GM04504 (cell line): ENCODE data around the gene CFTR.

ENCODE experiments used
- DNase-seq: peaks from one replicate; pipeline ENCODE4 v3.0.0-alpha.2; 2012; ENCODE audit warnings: low read depth

CFTR gene

DNA sequence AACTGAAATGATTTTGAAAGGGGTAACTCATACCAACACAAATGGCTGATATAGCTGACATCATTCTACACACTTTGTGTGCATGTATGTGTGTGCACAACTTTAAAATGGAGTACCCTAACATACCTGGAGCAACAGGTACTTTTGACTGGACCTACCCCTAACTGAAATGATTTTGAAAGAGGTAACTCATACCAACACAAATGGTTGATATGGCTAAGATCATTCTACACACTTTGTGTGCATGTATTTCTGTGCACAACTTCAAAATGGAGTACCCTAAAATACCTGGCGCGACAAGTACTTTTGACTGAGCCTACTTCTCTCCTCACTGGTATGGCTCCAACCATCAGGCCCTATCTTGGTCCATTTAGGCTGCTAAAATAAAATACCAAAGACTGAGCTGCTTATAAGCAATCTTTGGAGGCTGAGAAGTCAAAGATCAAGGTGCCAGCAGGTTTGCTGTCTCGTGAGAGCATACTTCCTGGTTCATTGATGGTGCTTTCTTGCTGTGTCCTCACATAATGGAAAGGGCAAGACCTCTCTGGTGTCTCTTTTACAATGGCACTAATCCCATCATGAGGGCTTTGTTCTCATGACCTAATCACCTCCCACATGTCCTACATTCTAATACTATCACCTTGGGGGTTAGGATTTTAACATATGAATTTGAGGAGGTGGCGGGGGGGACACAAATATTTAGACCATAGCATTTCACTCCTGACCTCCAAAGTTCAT lies 173.3 kb downstream of the CFTR start:
- DNase-seq: no peak

DNA sequence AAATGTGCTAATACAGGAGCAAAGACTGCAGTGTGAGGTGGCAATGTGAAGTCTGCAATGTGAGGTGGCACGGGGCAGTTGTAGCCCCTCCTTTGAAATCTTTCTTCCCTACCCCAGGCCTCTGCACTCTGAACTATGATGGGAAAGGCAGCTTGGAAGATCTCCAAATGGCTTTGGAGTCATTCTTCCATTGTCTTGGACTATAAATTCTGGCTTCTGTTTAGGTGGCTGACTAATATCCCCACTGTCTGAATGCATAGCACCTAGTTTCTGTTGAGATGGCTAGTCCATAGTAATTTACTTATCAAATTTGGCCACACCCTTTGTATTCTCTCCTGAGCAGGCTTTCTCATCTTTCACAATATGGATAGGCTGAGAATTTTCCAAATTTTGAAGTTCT lies 175.0 kb downstream of the CFTR start:
- no peak for DNase-seq

DNA sequence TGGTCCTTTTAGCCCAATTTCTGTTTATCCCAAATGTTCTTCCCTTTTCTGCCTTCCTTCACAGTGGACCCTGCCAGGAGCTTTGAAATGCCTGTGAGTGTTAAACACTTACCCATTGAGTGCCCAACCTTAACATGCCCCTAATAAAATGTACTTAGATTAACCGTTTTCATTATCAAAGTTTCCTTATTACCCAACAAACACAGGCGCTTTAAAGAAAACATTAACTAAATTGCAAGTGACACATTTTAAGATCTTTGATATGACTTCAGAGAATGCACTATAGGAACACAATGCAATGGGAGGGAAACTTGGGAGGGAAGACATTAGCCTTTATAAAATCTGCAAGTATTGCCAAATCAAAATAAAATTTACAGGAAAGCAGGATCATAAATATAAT lies 177.0 kb downstream of the CFTR start:
- no peak for DNase-seq

DNA sequence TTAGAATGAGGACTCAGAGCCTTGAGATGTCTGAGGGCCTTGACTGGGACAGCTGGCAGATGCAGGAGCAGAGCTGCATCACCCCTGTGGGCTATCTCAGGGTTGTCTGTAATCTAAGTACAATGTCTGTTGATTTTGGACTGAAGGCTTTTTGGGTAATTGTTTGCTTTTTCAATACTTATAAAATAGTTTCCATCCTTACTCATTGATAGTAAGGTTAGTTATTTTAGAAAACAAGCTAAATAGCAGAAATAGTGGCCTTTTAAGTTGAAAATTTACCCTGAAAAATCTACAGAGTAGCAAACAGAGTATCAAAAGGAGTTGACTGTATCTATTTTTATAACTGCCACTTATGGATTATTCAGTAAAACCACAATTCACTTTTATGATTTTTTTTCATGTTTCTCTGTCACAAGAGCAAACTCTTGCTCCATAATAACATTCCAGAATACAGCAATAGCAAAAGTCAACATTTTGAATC lies 179.7 kb downstream of the CFTR start:
- no peak for DNase-seq

DNA sequence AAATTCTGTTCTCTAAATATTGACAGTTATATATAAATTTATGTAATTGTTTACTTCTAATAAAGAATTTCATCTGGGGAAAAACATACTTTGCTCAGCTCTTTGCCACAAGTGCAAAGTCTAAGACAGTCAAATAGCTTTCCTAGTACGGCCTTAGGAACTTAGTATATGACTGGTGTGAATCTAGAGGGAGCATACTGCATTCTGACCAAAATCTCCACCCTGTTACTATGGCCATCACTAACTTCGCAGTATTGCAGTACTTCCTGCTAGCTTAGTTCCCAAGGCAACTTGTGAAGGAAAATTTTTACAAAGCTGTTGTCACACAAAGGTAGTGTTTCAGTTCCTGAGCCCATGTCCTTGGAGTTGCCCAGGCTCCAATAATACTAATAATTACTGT lies 181.5 kb downstream of the CFTR start:
- no peak for DNase-seq

DNA sequence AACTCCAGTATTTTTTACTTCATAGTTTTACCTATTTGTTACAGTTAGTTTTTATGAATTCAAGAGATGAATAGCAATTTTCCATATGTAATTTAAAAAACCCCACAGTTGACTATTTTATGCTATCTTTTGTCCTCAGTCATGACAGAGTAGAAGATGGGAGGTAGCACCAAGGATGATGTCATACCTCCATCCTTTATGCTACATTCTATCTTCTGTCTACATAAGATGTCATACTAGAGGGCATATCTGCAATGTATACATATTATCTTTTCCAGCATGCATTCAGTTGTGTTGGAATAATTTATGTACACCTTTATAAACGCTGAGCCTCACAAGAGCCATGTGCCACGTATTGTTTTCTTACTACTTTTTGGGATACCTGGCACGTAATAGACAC lies 184.2 kb downstream of the CFTR start:
- DNase-seq: no peak

DNA sequence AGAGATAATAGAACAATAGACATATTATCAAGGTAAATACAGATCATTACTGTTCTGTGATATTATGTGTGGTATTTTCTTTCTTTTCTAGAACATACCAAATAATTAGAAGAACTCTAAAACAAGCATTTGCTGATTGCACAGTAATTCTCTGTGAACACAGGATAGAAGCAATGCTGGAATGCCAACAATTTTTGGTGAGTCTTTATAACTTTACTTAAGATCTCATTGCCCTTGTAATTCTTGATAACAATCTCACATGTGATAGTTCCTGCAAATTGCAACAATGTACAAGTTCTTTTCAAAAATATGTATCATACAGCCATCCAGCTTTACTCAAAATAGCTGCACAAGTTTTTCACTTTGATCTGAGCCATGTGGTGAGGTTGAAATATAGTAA lies 185.5 kb downstream of the CFTR start:
- DNase-seq: no peak

DNA sequence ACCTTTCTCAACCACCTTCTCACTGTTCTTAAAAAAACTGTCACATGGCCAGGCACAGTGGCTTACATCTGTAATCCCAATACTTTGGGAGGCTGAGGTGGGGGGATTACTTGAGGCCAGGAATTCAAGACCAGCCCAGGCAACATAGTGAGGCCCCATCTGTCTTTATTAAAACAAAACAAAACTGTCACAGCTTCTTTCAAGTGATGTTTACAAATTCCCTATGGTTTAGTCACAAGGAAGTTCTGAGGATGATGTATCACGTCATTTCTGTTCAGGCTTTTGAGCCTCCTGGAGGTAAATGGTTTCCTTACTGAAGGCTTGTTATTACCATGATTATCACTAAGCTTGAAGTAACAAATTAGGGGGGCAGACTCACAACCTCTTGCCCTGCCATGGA lies 186.2 kb downstream of the CFTR start:
- DNase-seq: no peak

DNA sequence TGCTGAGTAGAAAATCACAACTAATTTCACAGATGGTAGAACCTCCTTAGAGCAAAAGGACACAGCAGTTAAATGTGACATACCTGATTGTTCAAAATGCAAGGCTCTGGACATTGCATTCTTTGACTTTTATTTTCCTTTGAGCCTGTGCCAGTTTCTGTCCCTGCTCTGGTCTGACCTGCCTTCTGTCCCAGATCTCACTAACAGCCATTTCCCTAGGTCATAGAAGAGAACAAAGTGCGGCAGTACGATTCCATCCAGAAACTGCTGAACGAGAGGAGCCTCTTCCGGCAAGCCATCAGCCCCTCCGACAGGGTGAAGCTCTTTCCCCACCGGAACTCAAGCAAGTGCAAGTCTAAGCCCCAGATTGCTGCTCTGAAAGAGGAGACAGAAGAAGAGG lies 186.9 kb downstream of the CFTR start:
- no peak for DNase-seq

DNA sequence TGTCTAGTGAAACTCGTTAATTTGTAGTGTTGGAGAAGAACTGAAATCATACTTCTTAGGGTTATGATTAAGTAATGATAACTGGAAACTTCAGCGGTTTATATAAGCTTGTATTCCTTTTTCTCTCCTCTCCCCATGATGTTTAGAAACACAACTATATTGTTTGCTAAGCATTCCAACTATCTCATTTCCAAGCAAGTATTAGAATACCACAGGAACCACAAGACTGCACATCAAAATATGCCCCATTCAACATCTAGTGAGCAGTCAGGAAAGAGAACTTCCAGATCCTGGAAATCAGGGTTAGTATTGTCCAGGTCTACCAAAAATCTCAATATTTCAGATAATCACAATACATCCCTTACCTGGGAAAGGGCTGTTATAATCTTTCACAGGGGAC lies 187.6 kb downstream of the CFTR start:
- DNase-seq: no peak

DNA sequence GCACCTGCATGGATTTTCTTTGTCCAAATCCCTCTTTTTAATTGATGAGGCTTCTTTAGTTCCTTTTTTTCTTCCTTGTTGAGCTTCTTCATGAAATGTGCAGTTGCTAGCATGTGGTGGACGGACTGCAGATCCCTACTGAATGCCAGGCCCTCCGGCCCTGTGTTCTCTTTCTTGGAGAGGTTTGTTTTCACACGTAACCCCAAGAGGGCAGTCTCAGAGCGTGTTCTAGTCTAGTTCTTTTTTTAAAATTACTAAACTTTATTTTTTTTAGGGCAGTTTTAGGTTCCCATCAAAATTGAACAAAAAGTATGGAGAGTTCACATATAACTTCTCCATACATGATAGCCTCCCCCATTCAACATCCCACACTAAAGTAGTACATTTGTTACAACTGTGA lies 190.0 kb downstream of the CFTR start:
- DNase-seq: no peak

DNA sequence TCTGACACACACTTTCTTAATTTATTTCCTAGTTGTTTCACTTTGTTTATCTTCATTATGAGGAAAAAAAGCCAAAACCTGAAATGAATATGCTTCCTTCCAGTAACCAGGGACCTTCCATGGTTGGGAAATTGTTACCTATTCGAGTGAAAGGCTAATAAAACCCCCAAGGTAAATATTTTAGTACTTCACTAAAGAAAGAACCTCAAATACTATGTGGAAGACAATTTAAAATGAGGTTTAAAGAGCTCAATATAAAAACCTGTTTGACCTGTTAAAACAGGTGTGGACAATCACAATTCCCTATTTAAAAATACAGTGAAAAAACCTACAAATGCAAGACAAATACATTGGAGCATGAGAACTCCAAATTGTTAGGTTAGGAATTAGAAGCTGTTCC lies 192.6 kb downstream of the CFTR start:
- no peak for DNase-seq

DNA sequence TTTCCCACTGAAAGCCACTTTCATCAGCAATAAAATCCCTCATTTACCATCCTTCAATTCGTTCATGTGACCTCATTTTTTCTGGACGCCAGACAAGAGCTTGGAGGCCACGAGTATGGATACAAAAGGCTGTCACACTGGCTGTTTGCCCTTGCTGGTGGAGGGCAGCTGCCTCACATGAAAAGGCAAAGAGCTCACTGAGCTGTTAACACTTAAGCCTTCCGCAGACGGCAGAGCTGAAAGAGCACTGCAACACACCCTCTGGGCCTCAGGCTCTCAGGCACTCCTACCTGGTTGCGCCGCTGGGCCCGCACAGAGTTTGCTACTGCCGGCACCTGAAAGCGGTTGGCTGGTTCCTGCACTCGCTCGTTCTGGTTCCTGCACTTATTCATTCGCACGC lies 193.5 kb downstream of the CFTR start:
- no peak for DNase-seq

DNA sequence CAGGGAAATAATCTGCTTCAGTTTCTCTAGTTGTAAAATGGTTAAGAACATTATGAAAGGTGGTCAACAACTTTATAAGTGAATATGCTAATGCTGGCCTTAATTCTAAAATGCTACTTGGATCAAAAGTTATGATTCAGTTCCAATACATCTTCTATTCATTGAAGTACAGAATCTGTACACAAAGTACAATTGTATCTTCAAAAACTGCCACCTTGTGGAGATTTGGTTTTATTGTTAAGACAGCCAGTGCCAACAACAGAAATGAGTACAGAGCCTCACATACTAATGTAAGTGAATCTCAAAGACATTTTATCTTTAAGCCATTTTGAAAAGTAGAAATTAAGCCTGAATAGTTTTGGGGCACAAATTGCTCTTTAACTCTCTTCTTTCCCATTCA lies 194.0 kb downstream of the CFTR start:
- no peak for DNase-seq

DNA sequence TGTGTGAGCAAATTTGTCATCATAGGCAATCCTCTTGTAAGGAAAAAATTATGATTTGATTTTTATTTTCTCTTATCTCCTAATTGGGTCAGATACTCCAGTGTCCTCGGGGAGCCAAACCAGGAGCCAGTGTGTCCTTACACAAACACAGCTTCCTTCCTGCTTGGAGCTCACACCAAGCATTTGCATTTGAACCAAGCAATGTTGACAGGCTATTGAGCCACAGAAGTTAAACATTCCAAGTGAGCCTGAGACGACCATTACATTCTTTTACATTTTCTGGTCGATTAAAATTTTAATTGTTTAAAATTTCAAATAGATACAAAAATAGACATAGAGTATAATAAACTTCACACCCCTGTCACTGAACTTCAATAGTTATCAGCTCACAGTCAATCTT lies 194.8 kb downstream of the CFTR start:
- DNase-seq: no peak

DNA sequence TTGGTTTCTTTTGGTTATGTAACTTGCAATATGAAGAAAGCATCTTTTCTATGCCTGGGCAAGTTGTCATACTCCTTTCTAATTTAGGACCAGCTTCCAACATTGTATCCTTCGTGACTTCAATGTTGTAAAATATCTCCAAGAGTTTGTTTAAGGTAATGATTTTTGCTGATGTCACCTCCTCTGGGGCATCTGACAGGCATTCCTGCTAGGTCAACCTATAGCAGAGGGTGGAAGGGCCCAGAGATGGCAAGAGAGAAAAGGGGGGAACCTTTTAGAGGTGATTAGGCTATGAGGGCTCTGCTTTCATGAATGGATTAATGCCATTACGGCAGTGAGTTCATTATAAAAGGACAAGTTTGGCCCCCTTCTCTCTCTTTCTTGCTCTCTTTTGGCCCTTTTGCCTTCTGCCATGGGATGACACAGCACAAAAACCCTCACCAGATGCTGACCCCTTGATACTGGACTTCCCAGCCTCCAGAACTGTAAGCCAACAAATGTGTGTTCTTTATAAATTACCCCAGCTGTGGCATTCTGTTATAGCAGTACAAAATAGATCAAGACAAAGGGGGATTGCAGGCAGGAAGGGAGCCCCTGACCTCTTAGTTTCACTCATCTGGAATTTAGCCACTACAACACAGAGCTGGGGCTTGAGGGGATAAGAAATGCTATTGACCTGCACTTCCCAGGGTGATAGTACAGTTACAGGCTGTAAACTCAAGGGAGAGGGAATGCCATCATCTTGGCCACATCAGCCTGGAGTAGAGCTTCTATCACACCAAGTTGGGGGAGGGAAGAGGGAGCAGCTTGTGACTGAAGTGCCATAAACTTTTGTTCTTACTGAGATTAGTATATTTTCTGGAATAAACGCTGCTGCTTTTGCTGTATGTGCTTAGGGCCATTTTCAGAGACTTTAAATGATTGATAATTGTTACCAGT lies 195.9 kb downstream of the CFTR start:
- DNase-seq: no peak

DNA sequence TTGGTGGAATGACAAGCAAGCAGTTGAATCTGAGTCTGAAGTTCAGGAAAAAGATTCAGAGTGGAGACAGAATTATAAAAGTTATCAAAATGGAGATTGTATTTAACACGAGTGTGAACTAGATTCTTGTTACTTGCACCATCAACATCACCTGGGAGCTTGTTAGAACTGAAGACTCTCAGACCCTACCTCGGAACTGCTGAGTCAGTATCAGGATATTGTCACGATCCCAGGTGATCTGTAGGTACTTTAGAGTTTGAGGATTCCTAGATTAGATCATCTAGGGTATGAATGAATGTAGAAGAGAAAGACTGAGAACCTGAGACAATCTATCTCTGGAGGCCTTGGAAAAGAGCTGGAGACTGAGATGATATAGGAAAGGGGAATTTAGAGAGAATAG lies 199.3 kb downstream of the CFTR start:
- DNase-seq: no peak

DNA sequence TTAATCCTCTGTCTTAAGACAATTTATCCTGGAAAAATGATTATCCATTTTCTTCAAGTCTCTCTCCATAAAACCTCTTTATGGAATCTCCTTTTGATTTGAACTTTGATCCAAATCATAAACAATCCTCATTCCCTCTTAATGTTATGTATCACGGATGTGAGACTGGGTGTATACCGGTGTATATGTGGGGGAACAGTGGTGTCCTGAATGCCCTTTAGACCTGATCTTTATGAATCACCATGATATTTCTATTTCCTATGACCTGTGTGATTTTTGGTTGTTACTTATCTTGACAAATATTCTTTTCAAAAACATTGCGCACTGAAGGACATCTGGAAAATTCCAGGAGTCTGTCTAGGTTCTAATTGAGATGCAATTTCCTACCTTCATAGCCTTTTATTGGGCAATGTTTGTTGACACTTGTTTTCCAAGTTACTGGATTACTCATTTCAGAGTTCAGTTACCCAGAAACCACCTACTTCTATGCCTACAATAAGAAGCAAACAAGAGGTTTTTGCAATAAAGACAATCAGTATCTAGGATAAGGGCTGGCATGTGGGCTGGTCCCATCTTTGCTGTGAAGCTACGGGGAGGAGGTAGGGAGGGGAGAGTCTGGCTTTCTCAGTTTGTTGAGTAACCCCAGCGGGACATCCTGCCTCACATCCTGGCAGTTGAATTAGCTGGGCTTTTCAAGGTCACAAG lies 203.0 kb downstream of the CFTR start:
- DNase-seq: no peak

DNA sequence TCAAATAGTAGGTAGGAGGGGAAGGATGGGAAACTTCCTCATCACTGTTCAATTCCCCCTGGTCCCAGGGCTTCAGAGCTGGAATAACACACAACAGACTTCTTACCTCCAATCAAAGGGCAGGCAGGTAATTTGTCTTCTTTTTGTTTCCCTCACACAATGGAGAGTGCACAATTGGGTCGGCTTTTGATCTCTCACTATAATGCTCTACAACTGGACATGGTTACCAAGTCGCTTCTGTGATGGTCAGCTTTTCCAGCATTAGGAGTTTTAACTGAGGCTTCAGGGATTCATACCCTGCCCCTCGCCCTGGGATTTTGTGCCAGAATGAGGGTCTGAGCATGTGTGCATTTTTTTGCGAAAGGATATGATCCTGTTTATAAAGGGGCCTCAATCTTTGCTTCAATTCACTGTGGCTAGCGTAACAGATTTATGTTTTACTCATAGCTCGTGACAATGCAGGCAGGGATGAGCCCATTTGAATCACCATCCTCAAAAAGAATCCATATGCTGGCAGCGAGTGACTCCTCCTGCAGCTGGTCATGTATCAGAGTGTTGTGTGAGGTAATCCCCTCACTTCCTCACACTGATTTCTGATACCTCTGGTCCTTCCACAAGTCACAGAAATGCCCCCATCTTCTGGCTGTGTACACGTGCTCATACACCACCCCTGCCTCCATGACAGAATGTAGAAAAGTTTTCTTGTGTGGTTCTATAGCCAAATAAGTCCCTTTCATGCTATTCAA lies 203.8 kb downstream of the CFTR start:
- DNase-seq: no peak

DNA sequence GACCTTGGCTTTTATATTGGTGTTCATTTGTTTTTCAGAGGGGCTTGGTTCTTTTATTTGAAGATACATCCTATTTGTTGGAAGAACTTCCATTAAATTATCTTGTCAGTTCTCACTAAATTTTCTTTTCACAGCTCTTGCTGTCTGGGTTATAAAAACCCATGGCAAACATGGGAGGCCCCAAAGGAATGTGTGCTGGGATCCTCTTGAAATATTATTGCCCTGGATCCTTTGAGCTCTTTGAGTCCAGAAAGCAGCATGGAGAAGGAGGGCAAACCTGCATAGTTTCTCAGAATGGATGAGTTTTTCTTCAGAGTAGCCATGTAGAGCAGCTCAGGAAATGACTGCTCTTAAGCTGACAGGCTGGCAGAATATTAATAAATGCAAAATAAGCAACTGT lies 206.0 kb downstream of the CFTR start:
- no peak for DNase-seq

DNA sequence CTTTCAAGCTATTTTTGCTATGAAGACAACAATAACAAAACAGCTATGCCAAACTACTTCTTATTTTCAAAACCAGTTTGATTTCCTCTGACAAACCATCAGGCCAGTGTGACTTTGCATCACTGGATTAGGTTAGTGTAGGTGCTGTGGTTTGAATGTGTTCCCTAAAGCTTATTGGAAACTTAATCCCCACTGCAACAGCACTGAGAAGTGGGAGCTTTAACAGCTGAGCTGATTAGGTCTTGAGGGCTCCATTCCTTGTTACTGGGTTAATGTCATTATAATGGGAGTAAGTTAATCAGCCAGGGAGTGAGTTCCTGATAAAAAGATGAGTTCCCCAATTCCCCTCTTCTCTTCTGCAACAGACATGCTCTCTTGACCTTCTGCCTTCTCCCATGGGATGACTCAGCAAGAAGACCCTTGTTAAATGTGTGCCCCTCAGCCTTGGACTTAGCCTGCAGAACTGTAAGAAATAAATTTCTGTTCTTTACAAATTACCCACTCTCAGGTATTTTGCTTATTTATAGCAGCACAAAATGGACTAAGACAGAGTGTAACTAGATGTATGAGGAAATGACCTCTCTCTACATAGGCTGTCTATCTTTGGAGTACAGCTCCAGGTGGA lies 206.6 kb downstream of the CFTR start:
- DNase-seq: no peak

DNA sequence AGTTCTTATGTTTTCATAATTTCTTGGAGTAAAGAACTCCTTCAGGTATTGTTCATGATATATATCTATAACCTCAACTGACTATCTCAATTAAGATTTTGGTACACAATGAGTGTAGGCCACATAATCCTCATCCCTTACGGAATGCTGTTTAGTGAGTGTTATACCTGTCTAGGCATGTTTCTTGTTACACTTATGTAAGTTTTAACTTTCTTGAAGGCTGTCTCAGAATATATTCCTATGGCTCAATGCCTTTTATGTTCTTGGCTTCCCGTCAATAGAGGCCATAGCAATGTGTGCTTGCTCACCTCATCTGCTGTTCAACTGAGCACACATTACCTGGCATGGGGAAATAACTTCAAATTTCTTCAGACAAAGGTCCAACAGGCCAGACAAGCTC lies 208.3 kb downstream of the CFTR start:
- DNase-seq: no peak
